Stimulated activated CD8-positive, alpha-beta memory T cell treated with anti-CD3 and anti-CD28 coated beads, Interleukin-15, amount 100 ng/mL, for 4 hours (primary cell): Measurements from ENCODE around the gene MEF2D.

Source experiments
- DNase-seq, 2 donors: peaks; one replicate each; pipeline ENCODE4 v3.0.0-alpha.2; 2020; ENCODE audit warnings: low read depth in 2 of 2

MEF2D gene

DNA sequence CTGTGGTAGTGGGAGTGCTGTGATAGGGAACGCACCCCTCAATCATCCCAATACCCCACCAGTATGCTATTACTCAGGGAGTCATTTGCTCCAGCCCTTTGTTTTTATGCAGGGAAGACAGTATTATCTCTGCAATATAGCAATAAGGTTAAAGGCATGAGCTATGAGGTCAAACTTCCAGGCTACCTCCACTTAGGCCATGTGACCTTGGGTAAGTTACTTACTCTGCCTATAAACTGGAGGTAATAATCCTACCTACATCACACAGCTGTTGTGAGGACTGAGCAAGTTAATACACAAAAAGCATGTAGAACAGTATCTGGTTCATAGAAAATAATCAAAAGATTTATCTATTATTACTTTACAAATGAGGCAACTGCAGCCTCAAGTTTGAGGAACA is 30.1 kb downstream of the MEF2D start:
- no peak for DNase-seq

DNA sequence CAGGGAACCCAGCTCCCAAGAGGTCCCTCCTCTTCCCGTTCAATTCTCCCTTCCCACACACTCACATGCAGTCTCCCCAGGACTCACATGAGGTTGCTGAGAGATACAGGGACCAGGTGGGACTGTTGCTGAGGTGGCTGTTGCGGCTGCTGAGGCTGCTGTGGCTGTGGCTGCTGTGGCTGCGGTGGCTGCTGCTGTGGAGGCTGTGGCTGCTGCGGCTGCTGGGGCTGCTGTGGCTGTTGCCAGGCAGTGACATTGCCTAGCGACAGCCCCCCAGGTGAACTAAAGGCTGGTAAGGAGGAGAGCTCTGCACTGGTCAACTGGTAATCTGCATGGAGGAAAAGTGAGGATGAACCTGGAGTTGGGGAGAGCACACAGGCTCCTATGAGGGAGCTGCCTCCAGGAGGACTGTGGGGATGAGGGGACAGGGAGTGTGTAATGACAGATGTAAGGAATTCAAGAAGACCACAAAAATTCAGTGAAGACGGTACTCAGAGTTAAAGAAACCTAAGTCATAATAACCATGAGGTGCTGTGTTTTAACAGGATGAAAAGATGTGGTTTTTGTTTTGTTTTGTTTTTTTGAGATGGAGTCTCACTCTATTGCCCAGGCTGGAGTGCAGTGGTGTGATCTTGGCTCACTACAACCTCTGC is 31.8 kb downstream of the MEF2D start:
- DNase-seq: no peak

- DNase-seq: no peak
Observed at GRCh38 chr1:156467906-156468305, 32.7 kb downstream of the MEF2D start.

DNA sequence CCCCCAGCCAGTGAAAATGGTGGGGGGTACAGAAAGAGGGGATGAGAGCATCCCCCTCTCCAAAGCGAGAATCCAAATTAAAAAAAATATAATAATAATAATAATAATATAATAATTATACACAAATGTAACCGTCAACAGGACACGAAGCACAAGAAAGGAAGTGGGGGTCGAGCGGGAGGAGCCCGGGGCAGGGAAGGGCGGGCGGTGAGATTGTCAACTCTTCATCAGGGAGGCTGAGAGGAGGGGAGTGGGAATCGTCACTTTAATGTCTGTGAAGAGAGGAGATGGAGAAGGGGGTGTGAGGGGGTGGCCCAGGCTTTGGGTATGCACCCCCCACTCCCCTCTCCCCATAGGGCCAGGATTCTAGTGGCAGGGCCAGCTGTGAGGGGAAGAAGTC is 33.2 kb downstream of the MEF2D start:
- no peak for DNase-seq

- DNase-seq: no peak
Observed at GRCh38 chr1:156465747-156466365, 34.7 kb downstream of the MEF2D start.

- no peak for DNase-seq
Observed at GRCh38 chr1:156464825-156465452, 35.6 kb downstream of the MEF2D start.

- DNase-seq: no peak
Observed at GRCh38 chr1:156464335-156464734, 36.2 kb downstream of the MEF2D start.

DNA sequence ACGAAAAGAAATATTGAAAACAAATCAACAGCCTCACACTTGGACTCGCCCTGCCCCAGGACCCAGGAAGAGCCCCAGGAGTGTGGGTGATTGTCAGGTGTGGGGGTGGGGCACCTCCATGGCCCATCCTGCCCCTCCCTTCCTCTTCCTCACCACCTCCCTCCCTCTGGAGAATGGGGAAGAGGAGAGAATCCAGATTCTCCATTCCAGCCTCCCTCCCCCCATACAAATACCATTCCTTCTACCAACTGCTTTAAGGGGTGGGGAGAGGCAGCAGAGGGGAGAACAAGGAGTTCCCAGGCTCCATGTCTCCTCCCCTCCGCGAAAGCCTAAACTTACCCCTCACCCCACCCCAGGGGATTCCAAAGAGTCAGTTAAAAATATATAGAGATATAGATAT is 36.7 kb downstream of the MEF2D start:
- DNase-seq: no peak

DNA sequence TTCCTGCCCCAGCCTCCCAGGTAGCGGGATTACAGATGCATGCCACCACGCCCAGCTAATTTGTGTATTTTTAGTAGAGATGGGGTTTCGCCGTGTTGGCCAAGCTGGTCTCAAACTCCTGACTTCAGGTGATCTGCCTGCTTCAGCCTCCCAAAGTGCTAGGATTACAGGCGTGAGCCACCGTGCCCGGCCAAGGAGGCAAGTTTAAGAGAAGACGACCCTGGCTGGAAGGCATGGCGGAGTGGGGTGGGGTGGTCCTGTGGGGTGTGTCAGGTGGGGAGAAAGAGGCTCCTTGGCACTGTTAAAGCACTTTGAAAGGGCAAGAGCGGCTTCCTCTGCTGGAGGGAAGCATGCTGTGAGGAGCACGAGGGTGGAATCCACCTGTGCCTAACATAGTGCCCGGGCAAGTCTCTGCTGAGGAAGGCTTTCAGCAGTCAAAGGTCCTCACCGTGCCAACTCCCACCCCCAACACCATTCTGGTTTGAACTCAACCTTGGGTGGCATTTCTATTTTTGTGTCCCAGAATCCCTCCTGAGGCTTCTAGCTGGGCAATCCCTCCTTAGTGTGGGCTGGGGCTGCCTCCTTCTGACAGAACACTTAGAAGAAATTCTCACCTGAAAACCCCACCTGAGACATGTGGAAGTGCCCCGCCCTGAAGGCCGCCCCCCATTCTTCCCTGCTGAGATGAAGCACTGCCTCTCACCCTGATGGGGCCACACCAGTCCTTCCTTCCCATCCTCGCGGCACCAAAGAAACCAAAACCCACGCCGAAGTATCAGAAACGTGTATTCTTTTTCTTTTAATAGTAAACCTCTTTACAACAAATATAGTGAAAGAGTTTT is 37.4 kb downstream of the MEF2D start:
- DNase-seq: no peak

DNA sequence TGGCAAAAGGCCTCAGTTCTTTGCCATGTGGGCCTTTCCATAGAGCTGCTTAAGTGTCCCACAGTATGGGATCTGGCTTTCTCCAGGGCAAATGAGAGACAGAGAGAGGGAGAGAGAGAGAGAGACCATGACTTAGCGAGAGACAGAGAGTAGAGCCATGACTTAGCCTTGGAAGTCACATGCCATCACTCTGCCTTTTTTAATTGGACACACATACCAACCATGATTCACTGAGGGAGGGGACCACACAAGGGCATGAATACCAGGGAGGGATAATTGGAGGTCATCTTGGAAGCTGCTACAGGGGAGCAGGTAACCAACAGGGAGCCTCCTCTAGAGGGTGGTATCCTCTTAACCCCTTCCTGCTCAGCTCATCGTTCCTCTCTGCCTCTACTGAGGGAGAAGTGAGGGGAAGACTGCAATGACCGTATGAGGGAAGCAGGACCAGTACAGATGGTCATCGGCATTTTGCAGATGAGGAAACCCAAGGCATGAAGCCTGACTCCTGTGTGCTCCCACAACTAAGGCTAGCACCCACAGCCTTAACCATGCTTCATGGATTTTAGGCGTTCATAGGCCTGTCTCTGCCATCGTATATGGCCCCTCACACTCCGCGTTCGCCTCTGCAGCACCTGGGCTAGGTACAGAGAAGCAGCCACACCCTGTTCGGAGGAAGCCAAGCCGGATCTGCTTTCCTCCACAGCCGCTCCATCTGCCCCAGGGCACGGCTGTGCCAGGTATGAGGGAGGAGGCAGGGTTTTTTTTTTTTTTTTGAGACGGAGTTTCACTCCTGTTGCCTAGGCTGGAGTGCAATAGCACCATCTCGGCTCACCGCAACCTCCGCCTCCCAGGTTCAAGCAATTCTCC is 38.6 kb downstream of the MEF2D start:
- DNase-seq: no peak

DNA sequence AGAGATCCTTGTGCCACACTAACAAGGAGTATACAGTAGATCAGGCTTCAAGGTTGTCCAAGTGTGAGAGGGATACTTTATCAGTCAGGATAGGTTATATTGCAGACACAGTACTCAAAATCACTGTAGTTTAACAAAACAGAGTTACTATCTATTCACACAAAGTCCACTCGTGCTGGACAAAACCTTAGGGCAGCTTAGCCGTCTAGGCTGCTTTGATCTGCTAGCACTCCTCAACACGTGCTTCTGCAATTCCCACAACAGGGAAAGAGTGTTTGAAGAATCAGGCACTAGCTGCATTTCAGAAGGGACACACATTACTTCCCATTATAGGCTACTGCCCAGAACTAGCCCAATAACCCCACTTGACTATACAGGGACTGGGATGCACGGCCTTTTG is 39.5 kb downstream of the MEF2D start:
- DNase-seq: no peak

- no peak for DNase-seq
Observed at GRCh38 chr1:156460525-156460924, 40.0 kb downstream of the MEF2D start.

- no peak for DNase-seq
Observed at GRCh38 chr1:156458181-156458503, 42.4 kb downstream of the MEF2D start.

DNA sequence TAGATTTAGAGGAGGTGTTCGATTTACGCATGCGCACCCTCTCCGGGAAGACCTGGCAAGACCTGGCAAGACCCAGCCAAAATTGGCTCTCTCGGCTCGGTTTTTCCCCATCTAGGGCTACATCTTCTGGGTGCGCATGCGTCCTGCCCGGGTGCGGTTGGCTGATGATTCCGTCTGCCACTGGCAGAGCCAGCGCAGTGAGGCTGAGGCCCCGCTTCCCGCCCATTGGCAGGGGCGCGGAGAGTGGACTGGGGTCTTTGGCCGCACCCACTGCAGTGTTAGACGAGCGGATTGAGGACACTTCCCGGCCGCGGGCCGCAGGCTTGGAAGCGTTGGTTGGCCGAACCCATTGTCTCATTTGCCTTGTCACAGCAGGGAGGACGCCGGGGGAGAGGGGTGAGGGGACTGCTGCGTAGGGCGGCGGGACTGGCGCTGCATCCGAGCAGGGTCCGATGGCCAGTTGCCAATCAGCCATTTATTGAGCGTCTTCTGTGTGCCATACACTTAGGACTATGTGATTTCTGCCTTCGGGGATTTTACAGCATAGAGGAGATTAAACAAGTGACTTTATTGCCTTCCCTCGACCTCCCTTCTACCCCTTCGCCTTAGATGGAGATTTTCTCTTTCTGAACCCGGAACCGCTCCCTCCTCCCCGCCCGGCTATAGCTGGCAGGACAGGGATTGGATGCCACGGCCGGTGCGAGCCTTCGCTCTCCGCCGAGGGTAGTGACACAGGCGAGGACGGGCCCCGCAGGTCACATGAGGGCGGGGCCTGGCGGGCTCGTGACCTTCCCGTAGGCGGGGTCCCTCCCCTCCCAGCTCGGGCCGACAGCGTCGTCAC is 43.7 kb downstream of the MEF2D start:
- peak; percentile 88 to 94 for DNase-seq

GRCh38 chr1:156455362-156455761 is 45.2 kb downstream of the MEF2D start:
- DNase-seq: no peak

- DNase-seq: no peak
Observed at GRCh38 chr1:156452907-156453306, 47.7 kb downstream of the MEF2D start.

- DNase-seq: no peak
Observed at GRCh38 chr1:156451505-156452160, 48.9 kb downstream of the MEF2D start.

GRCh38 chr1:156448134-156448967 is 52.2 kb downstream of the MEF2D start:
- no peak for DNase-seq

GRCh38 chr1:156445789-156446263 is 54.7 kb downstream of the MEF2D start:
- peak; percentile 51 to 52 for DNase-seq
